Measurements from ENCODE around the gene UPB1.

The UPB1 gene

DNA sequence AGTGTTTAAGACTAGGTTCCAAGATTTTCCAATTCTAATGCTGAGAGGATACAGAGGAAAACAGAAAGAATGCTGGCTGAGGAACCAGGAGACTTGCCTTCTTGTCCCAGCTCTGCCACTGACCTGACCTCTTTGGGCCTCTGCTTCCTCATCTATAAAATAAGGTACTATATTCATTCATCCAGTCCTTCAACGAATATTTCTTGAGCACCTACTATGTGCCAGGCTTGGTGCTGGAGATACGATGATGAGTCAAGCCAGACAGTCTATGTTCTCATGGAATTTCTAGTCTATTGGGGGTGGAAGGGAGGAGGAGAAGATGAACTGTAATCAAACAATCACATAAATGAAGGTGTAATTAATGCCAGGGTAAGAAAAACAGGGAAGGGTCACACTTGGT, 27.8 kb upstream of the UPB1 start:
- no peaks in the 10 kb centered on the region for H3K4me1 Mint-ChIP-seq
- no peak overlapping the region for H3K27ac Mint-ChIP-seq
- H3K4me3 Mint-ChIP-seq = no peak overlapping the region
- no peaks in the 10 kb centered on the region for H3K36me3 Mint-ChIP-seq (ENCODE audit: low read depth)
- DNase-seq = no peak
- TF ChIP-seq, protein P1, sequence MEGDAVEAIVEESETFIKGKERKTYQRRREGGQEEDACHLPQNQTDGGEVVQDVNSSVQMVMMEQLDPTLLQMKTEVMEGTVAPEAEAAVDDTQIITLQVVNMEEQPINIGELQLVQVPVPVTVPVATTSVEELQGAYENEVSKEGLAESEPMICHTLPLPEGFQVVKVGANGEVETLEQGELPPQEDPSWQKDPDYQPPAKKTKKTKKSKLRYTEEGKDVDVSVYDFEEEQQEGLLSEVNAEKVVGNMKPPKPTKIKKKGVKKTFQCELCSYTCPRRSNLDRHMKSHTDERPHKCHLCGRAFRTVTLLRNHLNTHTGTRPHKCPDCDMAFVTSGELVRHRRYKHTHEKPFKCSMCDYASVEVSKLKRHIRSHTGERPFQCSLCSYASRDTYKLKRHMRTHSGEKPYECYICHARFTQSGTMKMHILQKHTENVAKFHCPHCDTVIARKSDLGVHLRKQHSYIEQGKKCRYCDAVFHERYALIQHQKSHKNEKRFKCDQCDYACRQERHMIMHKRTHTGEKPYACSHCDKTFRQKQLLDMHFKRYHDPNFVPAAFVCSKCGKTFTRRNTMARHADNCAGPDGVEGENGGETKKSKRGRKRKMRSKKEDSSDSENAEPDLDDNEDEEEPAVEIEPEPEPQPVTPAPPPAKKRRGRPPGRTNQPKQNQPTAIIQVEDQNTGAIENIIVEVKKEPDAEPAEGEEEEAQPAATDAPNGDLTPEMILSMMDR (IDR thresholded peaks at IDR 0.05) = no peak
- no peaks in the 10 kb centered on the region for H3K9me3 Mint-ChIP-seq
- peaks cover 8% of the 10 kb centered on the region for H3K27me3 Mint-ChIP-seq (ENCODE audit: low read depth, poor library complexity)

DNA sequence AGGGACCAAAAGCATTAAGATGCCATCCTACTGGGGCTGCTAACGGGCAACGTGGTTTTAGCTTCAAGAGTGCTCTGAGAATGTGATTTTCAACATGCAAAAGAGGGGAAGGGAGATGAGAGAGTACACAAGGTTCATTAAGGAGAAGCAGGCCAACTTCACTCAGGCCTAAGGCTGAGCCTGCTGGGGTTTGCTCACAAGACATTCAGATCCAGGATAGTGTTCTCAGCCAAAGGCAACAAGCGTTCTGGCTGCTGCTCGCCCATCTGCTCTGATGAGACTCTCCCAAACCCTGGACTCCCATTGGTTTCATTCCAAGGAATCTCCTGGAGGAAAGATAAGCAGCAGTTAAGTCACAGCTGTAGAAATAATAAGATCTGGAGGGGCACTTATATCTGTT, 23.6 kb upstream of the UPB1 start:
- H3K27me3 Mint-ChIP-seq (ENCODE audit: low read depth, poor library complexity) = peaks cover 9% of the 10 kb centered on the region
- peaks cover 5% of the 10 kb centered on the region for H3K9me3 Mint-ChIP-seq
- no peaks in the 10 kb centered on the region for H3K4me1 Mint-ChIP-seq
- H3K4me3 Mint-ChIP-seq = no peak overlapping the region
- H3K36me3 Mint-ChIP-seq (ENCODE audit: low read depth) = no peaks in the 10 kb centered on the region
- TF ChIP-seq, protein P1 (IDR thresholded peaks at IDR 0.05) = no peak
- no peak overlapping the region for H3K27ac Mint-ChIP-seq
- DNase-seq = no peak

DNA sequence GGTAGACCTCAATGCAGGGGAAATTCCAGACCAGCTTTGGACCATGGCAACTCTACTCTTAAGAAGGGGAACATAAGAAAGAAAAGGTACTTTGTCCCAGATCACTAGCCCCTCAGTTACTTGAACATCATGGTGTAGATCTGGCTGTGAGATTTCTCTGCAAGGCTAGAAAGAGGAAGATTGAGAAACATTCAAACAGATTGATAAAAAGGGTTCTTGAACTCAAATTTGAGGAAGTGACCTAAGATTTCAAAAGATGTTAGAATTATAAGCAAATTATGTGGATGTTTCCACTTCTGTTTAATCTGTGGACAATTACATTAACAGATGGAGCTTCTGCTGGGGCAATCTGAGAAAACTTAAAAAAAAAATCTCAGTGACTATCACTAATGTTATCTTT, 21.8 kb upstream of the UPB1 start:
- TF ChIP-seq, protein P1 (IDR thresholded peaks at IDR 0.05) = no peak
- Mint-ChIP-seq H3K4me1 (no peaks in the 10 kb centered on the region), H3K27ac (no peak overlapping the region), H3K27me3 (ENCODE audit: low read depth, poor library complexity) (peaks cover 16% of the 10 kb centered on the region), H3K4me3 (no peak overlapping the region), H3K9me3 (peaks cover 9% of the 10 kb centered on the region), H3K36me3 (ENCODE audit: low read depth) (no peaks in the 10 kb centered on the region)
- no peak for DNase-seq

DNA sequence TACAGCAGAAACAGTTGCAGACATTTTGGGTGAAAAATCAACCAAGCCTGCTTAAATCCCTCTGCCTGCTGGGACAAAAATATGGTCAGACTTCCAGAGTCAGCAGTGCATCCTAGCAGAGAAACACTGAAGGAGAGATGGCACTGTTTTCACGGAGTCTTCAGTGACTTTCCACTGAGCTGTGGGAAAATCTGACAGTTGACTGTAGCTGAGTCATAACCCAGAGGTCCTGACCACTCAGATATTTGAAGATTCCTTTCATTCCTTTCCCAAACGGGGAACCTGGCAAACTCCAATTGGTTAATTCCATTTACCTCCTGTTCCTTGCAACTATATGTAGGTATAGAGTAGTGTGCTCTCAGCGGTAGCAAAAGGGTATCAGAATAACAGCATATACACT, 20.9 kb upstream of the UPB1 start:
- H3K27me3 Mint-ChIP-seq (ENCODE audit: low read depth, poor library complexity) = peaks cover 21% of the 10 kb centered on the region
- no peaks in the 10 kb centered on the region for H3K36me3 Mint-ChIP-seq (ENCODE audit: low read depth)
- H3K27ac Mint-ChIP-seq = no peak overlapping the region
- DNase-seq = no peak
- no peaks in the 10 kb centered on the region for H3K4me1 Mint-ChIP-seq
- no peak overlapping the region for H3K4me3 Mint-ChIP-seq
- peaks cover 9% of the 10 kb centered on the region for H3K9me3 Mint-ChIP-seq
- TF ChIP-seq, protein P1 (IDR thresholded peaks at IDR 0.05) = no peak

DNA sequence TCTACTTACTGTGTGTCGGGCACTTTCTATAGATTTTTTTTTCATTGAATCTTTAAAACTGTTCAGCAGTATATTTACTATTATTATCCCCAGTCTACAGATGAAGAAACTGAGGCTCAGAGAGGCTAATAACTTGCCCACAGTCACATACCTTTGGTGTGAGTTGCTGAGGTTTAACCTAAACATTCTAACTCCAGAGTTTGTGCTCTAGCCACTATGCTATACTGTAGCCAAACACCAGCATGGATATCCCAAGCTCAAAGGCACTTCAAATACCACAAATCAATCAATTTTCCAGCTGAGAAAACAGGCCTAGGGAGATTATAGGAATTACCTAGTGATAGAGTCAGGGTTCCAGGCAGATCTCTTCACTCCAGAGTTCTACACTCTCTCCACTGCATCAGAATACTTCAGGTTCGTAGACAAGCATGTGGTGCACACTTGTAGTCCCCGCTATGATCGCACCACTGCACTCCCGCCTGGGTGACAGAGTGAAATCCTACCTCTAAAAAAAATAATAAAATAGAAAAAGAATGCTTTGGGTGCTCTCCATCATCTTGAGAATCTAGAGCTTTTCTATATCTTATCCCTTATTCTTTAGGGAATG, 20.4 kb upstream of the UPB1 start:
- Mint-ChIP-seq H3K9me3 (peaks cover 9% of the 10 kb centered on the region), H3K27ac (no peak overlapping the region), H3K4me3 (no peak overlapping the region), H3K4me1 (no peaks in the 10 kb centered on the region), H3K36me3 (ENCODE audit: low read depth) (no peaks in the 10 kb centered on the region), H3K27me3 (ENCODE audit: low read depth, poor library complexity) (peaks cover 18% of the 10 kb centered on the region)
- TF ChIP-seq, protein P1 (IDR thresholded peaks at IDR 0.05) = no peak
- no peak for DNase-seq

DNA sequence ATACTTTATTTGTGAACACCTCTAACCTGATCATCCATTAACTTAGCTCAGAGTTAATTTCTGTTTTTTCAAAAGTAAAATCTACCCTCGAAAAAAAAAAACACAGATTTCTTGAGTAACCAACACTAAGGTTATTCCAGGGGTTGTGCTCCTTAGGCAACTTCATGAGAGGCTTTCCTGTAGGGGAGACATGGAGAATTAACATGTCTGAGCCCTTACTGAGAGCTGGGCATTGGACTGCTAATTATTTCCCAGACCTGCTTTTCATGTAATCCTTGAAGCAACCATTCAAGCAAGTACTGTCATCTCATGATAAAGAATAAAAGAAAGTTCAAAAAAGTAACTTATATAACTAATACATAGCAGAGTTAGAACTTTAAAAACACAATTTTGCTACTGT, 13.5 kb upstream of the UPB1 start:
- TF ChIP-seq, protein P1 (IDR thresholded peaks at IDR 0.05) = no peak
- peaks cover 27% of the 10 kb centered on the region for H3K27me3 Mint-ChIP-seq (ENCODE audit: low read depth, poor library complexity)
- peaks cover 4% of the 10 kb centered on the region for H3K9me3 Mint-ChIP-seq
- peaks cover 4% of the 10 kb centered on the region for H3K4me1 Mint-ChIP-seq
- H3K36me3 Mint-ChIP-seq (ENCODE audit: low read depth) = no peaks in the 10 kb centered on the region
- H3K27ac Mint-ChIP-seq = no peak overlapping the region
- DNase-seq = no peak
- H3K4me3 Mint-ChIP-seq = no peak overlapping the region
